ENCODE data around the gene HIP1R. TPM values are rescaled to one million over a fixed set of nuclear protein-coding genes. Genes with fewer than 3 reads are reported as not detected.

The HIP1R gene
- total RNA-seq, 1 donor from 2014 or later = 31.3 TPM

DNA sequence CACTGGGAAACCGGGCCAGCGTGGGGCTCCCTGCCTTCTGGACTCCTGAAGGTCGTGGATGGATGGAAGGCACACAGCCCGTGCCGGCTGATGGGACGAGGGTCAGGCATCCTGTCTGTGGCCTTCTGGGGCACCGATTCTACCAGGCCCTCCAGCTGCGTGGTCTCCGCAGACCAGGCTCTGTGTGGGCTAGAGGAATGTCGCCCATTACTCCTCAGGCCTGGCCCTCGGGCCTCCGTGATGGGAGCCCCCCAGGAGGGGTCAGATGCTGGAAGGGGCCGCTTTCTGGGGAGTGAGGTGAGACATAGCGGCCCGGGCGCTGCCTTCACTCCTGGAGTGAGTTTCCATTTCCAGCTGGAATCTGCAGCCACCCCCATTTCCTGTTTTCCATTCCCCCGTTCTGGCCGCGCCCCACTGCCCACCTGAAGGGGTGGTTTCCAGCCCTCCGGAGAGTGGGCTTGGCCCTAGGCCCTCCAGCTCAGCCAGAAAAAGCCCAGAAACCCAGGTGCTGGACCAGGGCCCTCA, 26.9 kb downstream of the HIP1R start:
- no peaks in the 10 kb centered on the region for H3K9me3 Mint-ChIP-seq (ENCODE audit: unreplicated experiment)
- TF ChIP-seq, protein P1, sequence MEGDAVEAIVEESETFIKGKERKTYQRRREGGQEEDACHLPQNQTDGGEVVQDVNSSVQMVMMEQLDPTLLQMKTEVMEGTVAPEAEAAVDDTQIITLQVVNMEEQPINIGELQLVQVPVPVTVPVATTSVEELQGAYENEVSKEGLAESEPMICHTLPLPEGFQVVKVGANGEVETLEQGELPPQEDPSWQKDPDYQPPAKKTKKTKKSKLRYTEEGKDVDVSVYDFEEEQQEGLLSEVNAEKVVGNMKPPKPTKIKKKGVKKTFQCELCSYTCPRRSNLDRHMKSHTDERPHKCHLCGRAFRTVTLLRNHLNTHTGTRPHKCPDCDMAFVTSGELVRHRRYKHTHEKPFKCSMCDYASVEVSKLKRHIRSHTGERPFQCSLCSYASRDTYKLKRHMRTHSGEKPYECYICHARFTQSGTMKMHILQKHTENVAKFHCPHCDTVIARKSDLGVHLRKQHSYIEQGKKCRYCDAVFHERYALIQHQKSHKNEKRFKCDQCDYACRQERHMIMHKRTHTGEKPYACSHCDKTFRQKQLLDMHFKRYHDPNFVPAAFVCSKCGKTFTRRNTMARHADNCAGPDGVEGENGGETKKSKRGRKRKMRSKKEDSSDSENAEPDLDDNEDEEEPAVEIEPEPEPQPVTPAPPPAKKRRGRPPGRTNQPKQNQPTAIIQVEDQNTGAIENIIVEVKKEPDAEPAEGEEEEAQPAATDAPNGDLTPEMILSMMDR (IDR thresholded peaks at IDR 0.05) = no peak
- DNase-seq (ENCODE audit: extremely low spot score, unreplicated experiment) = no peak
- no peak overlapping the region for H3K4me3 Mint-ChIP-seq (ENCODE audit: unreplicated experiment)
- H3K36me3 Mint-ChIP-seq (ENCODE audit: unreplicated experiment) = peaks cover 15% of the 10 kb centered on the region
- no peaks in the 10 kb centered on the region for H3K27me3 Mint-ChIP-seq (ENCODE audit: unreplicated experiment)
- no peak overlapping the region for H3K27ac Mint-ChIP-seq (ENCODE audit: unreplicated experiment)
- peaks cover 5% of the 10 kb centered on the region for H3K4me1 Mint-ChIP-seq (ENCODE audit: unreplicated experiment)

- Mint-ChIP-seq H3K4me1 (ENCODE audit: unreplicated experiment) (peaks cover 5% of the 10 kb centered on the region), H3K4me3 (ENCODE audit: unreplicated experiment) (no peak overlapping the region), H3K9me3 (ENCODE audit: unreplicated experiment) (no peaks in the 10 kb centered on the region), H3K36me3 (ENCODE audit: unreplicated experiment) (peaks cover 19% of the 10 kb centered on the region), H3K27ac (ENCODE audit: unreplicated experiment) (peak overlapping the region; percentile 66), H3K27me3 (ENCODE audit: unreplicated experiment) (no peaks in the 10 kb centered on the region)
- DNase-seq (ENCODE audit: extremely low spot score, unreplicated experiment) = no peak
- TF ChIP-seq, protein P1 (IDR thresholded peaks at IDR 0.05) = no peak
Measured at GRCh38 chr12:122862872-122863701, 27.8 kb downstream of the HIP1R start.

- TF ChIP-seq, protein P1 (IDR thresholded peaks at IDR 0.05) = no peak
- Mint-ChIP-seq H3K36me3 (ENCODE audit: unreplicated experiment) (peaks cover 27% of the 10 kb centered on the region), H3K27me3 (ENCODE audit: unreplicated experiment) (no peaks in the 10 kb centered on the region), H3K4me1 (ENCODE audit: unreplicated experiment) (peaks cover 8% of the 10 kb centered on the region), H3K4me3 (ENCODE audit: unreplicated experiment) (no peak overlapping the region), H3K27ac (ENCODE audit: unreplicated experiment) (no peak overlapping the region), H3K9me3 (ENCODE audit: unreplicated experiment) (no peaks in the 10 kb centered on the region)
- no peak for DNase-seq (ENCODE audit: extremely low spot score, unreplicated experiment)
Measured at GRCh38 chr12:122864894-122865253, 29.6 kb downstream of the HIP1R start.

GRCh38 chr12:122865268-122866231, 30.3 kb downstream of the HIP1R start:
- peaks cover 30% of the 10 kb centered on the region for H3K36me3 Mint-ChIP-seq (ENCODE audit: unreplicated experiment)
- H3K9me3 Mint-ChIP-seq (ENCODE audit: unreplicated experiment) = no peaks in the 10 kb centered on the region
- H3K4me1 Mint-ChIP-seq (ENCODE audit: unreplicated experiment) = peaks cover 13% of the 10 kb centered on the region
- DNase-seq (ENCODE audit: extremely low spot score, unreplicated experiment) = no peak
- H3K27ac Mint-ChIP-seq (ENCODE audit: unreplicated experiment) = no peak overlapping the region
- H3K27me3 Mint-ChIP-seq (ENCODE audit: unreplicated experiment) = no peaks in the 10 kb centered on the region
- H3K4me3 Mint-ChIP-seq (ENCODE audit: unreplicated experiment) = no peak overlapping the region
- TF ChIP-seq, protein P1 (IDR thresholded peaks at IDR 0.05) = peak; percentile 12
